ENCODE results near the gene CBX8.

DNA sequence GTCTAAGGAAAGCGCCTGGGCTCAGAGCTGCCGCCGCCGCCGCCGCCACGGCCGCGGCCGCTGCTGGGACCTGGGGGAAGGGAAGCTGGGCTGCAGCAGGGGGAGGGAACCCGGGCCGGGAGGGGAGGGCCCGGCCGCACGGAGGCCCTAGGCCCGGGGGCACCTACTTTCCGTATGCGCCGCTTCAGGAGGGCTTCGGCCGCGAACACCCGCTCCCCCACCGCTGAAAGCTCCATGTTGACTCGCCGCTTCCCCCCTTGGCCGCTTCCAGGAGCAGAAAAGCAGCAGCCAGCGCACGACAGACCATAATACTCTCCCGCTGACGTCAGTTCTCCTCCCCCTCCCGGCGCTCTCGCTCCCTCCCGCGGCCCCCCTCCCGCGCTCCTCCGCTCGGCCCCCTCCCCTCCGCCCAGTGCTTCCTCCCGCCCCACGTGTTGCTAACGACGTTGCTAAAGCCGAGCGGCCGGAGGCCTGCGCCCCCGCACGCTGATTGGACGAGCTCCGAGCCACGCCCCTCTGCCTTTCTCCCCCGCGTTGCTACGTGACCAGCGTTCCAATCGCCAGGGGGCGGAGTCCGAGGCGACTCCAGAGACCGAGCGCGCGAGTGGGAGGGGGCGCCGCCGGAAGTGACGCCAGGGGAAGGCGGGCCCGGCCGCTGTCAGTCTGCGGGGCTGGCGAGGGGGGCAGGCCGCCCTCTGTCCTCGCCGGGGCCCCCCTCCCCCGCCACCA lies at the start of gene CBX8:
- TF ChIP-seq POLR2AphosphoS5 (IDR thresholded peaks at IDR 0.05; ENCODE audit: low read depth, low read length), result peak; percentile 61; the same call in 1 of the 2 replicates
- peak; percentile 77 for TF ChIP-seq PHF8 (conservative IDR thresholded peaks at IDR 0.05; ENCODE audit: low read depth, low read length)
- peak; percentile 17 to 50; a peak in 1 of 4 replicates for TF ChIP-seq SIN3A (conservative IDR thresholded peaks at IDR 0.05 in 1 of 2, IDR thresholded peaks at IDR 0.05 in 1 of 2; ENCODE audit: low read depth in 1 of 2, low read length in 2 of 2)
- TF ChIP-seq, protein P1, sequence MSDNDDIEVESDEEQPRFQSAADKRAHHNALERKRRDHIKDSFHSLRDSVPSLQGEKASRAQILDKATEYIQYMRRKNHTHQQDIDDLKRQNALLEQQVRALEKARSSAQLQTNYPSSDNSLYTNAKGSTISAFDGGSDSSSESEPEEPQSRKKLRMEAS (IDR thresholded peaks at IDR 0.05), result peak; percentile 74
- TF ChIP-seq SP4 (IDR thresholded peaks at IDR 0.05; ENCODE audit: low read length), result 0 out of 2 replicates have a peak, but pooled peaks have one; percentile 23
- TF ChIP-seq, protein P2, sequence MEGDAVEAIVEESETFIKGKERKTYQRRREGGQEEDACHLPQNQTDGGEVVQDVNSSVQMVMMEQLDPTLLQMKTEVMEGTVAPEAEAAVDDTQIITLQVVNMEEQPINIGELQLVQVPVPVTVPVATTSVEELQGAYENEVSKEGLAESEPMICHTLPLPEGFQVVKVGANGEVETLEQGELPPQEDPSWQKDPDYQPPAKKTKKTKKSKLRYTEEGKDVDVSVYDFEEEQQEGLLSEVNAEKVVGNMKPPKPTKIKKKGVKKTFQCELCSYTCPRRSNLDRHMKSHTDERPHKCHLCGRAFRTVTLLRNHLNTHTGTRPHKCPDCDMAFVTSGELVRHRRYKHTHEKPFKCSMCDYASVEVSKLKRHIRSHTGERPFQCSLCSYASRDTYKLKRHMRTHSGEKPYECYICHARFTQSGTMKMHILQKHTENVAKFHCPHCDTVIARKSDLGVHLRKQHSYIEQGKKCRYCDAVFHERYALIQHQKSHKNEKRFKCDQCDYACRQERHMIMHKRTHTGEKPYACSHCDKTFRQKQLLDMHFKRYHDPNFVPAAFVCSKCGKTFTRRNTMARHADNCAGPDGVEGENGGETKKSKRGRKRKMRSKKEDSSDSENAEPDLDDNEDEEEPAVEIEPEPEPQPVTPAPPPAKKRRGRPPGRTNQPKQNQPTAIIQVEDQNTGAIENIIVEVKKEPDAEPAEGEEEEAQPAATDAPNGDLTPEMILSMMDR (IDR thresholded peaks at IDR 0.05; ENCODE audit: control extremely low read depth in 1 of 3, insufficient read depth in 1 of 3, low read depth in 1 of 3, low read length in 3 of 3), result no peak
- TF ChIP-seq, protein P3, sequence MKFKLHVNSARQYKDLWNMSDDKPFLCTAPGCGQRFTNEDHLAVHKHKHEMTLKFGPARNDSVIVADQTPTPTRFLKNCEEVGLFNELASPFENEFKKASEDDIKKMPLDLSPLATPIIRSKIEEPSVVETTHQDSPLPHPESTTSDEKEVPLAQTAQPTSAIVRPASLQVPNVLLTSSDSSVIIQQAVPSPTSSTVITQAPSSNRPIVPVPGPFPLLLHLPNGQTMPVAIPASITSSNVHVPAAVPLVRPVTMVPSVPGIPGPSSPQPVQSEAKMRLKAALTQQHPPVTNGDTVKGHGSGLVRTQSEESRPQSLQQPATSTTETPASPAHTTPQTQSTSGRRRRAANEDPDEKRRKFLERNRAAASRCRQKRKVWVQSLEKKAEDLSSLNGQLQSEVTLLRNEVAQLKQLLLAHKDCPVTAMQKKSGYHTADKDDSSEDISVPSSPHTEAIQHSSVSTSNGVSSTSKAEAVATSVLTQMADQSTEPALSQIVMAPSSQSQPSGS (IDR thresholded peaks at IDR 0.05; ENCODE audit: low read length), result no peak
- TF ChIP-seq POLR2A (IDR thresholded peaks at IDR 0.05; ENCODE audit: control extremely low read depth in 1 of 2, low read depth in 2 of 2, low read length in 2 of 2), result peak in 1 of 2 experiments; percentile 43; a peak in 1 of 3 replicates
- no peak for TF ChIP-seq SUZ12 (IDR thresholded peaks at IDR 0.05; ENCODE audit: low read length)
- no peak for TF ChIP-seq JUND (IDR thresholded peaks at IDR 0.05; ENCODE audit: low read length)
- no peak for TF ChIP-seq JUN (IDR thresholded peaks at IDR 0.05; ENCODE audit: low read depth, low read length)

All from H1 (cell line).